Fibroblast of peridontal ligament (primary cell): Measurements from ENCODE around the gene ADCYAP1R1.

Experiments used
- DNase-seq: peaks from one replicate; pipeline ENCODE4 v3.0.0-alpha.2; 2010; ENCODE audit errors: extremely low read depth

The ADCYAP1R1 gene

DNA sequence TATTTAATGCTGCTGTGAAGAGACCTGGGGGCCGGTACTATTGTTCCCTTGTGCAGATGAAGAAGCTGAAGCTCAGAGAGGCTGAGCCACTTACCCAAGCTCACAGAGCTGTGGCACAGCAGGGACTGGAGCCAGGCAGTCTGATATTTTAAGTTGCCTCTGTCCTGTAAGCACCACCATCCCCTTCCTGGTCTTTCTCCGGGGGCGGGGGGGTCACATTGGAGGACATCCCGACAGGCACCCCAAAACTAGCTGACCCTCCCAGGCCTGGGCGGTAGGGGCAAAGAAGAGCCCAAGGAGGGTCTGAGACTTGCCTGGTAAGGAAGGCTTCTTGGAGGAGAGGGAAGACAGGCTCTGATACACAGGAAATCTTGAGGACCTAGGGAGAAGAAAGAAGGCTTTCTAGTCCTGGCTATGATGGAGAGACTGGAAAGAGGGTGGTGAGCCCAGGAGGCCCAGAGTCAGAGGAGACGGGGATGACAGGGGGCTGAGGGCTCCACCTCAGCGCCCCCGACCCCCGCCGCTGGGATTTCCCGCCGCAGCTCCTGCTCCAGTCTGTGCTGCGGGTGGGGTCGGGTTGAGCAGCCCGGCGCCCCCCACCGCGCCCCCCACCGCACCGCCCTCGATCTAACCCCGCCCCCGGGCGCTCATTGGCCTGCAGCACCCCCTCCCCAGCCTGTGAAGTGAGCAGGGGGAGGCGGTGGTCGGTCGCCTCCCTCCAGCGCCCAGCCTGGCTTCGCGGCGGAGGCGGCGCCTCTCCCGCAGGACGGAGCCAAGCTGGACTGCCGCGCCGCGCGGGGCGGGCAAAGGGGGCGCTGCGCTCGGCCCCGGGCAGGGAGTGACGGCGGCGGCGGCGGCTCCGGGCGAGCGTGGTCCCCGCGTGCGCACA lies at the start of gene ADCYAP1R1:
Gene ADCYAP1R1, plus strand, starts transcription at position 711 of the 889 bp plus-strand sequence. CDS start 10,957 bp downstream, outside the sequence.
- no peak for DNase-seq

DNA sequence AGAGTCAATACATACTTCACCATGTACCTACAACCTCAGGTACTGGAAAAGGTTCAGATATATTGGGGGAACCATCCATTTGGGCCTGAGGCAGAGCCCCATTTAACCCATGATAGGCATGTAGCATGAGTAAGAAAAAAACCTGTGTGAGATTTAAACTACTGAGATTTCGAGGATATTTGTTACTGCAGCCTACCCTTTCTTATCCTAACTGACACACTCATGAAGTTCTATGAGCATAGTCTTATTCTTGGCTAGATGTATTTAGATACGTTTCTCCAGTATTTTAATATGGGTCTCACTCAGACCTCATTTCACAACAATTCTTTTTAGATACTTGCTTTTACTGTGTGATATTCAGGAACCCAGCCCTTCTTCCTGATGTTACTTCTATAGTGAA lies 49.0 kb upstream of the ADCYAP1R1 start:
- no peak for DNase-seq

DNA sequence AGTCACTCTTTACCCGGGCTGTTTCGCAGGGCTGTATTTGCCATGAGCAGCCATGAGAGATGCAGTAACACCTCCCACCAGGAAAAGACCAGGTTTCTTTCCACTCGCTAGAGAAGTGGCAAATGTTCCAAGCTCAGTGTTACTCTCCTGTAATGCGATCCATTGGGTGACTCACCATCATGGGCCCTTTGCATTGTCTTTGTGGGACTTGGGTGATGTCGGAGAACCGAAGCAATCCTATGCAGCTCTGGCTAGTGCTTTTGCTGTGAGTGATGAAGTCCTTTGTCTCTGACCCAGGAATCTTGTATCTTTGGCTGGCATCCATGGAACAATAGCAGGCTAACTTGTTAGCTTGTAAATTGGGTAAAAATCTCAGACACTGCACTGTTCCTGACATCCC lies 48.4 kb upstream of the ADCYAP1R1 start:
- no peak for DNase-seq

DNA sequence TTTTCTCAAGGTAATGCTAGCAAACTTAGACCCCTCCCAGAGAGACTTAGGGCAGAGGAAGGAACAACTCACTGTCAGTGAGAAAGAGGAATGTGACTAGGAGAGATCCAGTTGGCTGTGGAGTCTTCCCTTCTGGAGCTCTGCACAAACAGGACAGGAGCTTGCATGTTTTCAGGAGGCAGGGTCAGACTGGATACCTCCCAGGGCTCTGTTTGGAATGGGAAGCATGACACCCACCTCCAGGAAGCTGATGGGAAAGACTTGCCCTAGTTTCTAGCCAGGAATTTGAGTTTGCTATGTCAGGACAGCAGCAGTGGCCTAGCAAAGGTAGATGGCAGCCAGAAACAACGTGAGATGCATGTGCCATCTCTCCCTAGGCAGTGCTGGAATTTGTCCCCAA lies 47.7 kb upstream of the ADCYAP1R1 start:
- no peak for DNase-seq

DNA sequence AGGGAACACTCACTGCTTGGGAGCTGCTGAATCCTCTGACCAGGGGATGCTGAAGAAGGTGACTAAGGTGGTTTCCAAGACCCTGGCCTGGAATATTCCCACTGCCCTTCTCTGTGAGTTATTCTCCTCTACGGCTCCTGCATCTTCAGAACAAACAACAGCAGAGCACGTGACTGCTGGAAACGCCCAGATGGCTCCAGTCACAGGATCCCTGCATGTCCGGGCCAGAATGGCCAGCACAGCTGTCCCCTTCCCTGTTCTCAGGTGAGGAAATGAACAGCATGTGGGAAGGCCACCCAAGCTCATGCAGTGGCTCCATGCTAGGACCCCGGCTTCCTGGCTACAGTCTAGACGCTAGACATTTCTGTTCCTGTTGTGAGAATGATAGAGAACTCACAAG lies 45.3 kb upstream of the ADCYAP1R1 start:
- no peak for DNase-seq

DNA sequence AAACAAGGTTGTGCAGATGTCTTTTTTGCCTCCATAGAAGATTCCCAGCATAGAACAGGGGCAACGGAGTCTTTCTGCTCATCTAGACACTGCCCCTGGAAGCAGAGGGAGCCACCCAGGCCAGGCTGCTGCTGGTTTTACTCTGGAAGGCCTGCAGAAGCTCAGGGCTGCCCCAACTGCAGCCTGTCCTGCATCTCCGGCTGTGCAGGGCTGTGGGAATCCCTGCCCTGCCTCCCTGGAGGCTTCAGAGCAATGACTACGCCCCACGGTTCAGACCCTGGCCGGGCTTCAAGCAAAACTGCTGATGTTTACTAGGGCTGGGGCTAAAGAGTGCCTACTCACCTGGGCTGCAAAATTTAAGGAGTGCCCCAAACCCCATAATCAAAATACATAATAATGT lies 44.5 kb upstream of the ADCYAP1R1 start:
- no peak for DNase-seq

DNA sequence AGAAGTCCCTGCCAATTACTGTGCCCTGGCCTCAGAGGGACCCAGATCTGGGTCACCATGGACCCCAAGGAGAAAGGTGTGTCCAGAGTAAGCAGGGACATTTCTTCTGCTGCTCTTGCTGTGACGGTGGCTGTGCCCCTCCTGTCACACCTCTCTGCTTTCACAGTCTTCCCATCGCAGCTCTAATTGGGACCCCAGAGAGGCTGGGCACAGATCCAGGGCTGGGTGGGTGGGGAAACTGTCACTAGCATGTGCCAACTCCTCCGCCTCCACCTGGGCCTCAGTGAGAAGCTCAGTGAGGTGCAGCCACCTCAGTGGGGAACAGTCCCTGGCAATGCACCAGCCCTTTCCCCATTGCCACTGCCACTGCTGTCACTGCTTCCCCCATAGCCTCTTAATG lies 37.3 kb upstream of the ADCYAP1R1 start:
- DNase-seq, result no peak

DNA sequence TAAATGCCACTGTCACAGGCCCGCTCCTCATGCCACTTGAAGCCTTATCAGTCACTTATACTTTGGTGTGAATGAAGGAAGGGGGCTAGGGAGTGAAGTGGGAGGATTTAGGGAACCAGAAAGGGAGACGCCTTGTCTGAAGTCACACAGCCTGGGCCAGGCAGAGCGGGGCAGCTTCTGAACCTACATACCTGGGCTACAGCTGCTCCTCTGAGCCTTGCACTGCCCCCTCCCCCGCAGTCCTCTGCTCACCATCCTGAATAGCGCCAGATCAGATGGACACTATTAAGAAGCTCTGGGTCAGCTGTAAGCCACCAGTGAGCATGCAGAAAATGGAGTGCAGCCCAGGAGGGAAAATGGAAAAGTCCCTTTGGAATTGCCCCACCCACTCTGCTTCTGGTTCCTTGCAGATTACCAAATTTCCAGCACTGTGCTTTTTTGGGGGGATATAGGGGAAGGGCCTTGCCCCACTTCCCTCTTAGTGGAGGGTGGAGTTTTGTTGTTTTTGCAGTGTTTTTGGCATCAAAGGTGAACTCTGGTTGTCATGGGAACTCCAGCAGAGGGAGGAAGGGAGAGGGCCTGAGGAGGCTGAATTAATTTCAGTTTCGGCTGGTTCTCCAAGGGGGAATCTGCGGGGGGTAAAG lies 35.0 kb upstream of the ADCYAP1R1 start:
- no peak for DNase-seq

DNA sequence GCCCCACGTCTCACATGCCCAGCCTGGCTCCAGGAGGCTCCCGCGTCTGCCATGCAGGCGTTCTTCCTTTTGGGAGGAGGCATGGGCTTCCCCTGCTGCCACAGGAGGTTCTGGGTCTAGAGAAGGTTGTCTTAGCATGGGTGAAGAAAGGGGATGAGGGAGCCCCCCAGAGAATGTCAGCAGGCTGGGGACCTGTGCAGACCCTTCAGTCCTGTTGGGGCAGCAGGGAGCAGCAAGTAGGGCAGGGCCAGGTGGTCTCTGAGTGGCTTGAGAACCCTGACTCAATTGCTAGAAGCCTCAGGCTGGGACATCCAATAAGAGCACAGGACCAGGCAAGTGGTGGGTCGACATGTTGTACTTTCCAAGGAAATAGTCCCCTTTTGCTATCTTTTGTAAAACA lies 34.4 kb upstream of the ADCYAP1R1 start:
- no peak for DNase-seq

DNA sequence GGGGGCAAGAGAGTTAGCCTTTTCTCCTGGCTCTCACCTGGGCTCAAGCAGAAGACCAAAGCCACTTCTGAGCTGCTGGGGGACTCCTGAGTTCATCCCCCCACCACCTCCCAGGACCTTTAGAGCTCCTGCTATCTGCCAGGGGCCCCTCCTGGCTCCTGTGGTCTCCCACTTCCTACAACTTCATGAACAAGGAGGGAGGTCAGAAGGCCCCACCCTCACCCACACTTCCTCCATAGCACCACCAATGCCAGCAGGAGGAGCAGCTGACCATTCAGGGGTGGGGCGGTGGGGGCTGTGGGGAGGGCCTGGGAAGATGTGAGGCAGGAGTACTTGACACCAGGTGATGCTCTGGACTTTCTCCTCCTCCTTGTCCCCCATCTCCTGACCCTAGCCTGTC lies 32.6 kb upstream of the ADCYAP1R1 start:
- no peak for DNase-seq

DNA sequence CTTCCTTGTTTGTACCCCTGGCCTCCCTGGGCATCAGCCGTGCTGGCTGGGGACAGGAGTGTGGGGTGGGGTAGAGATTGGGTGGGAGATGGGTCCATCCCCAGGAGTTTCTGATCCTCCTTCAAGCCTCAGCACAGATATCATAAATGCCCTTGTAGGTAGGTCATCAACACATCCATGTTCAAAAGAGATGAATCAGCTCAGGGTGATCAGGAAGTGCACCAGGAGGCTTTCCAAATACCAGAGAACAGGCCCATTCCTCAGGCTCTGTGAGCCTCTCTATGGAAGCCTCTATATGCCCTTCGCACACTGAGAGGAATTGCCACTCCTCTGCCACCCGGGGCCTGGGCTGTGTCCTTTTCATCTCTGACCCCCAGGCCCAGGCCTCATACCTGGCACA lies 31.9 kb upstream of the ADCYAP1R1 start:
- DNase-seq, result no peak

DNA sequence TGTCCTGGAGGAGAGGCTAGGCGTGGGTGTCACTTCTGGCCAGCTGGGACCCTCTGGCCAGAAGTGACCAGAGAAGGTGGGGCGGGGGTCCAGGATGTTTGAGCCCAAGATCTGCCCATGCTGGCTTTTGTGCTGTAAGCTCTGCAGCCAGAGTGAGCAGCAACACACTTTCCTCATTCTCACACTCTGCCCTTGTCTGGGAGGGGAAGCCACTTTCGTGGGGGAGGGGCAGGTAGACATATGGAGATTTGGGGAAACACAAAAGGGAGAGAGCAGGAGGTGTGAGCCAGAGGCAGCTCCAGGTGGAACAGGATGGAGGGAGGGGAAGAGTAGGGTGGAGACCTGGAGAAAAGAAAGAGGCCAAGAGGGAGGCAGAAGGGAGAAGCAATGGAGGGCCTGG lies 31.5 kb upstream of the ADCYAP1R1 start:
- no peak for DNase-seq

DNA sequence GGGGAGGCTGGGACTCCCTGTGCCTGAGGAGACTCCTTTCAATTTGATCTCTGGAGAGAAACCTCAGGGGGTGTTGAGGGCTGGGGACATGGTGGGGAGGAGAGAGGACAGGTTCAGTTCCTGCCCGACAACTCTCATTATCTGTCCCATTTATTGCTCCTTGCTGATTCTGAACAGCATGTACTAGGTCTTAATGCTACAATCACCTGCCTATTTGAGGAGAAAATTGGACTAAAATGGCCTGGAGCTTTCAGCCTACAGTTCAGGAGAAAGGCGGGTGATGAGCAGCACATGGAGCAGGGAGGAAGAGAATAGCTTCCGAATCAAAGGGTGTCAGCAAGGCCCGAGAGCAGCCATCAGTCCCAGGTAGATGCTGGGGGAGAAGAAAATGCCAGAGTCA lies 30.0 kb upstream of the ADCYAP1R1 start:
- no peak for DNase-seq

DNA sequence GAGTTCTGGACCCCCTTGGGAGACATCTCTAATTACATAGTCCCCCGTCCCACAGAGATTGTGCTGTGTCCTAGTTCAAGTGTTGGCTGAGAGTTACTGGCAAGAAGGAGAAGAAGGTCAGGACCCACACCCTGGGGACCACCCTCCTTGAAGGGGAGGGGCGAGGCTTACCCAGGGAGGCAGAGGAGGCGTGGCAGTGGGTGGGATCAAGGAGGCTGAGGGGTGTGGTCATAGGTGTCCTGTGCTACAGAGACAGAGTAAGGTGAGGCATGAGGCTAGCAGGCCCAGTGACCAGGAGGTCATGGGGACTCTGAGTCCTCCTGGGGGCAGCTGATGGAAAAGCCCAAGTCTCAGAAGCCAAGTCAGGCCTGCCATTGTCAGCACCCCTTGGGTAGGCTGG lies 29.4 kb upstream of the ADCYAP1R1 start:
- no peak for DNase-seq

DNA sequence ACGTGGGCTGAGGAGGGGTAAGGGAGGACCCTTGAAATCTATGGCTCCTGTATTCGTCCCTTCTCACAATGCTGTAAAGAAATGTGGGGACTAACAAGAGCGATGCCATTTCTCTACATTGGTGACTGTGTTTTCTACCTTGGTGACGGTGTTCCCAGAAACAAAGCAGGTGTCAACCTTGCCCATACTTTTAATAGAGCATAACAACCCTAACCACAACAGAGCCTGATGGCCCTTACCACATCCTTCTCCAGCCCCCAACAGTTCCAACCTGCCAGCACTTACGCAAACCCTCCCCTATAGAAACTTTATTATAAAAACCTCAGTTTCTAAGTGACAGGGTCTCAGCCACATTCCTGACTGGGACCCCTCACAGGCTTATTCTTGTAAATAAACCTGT lies 28.2 kb upstream of the ADCYAP1R1 start:
- DNase-seq, result no peak

DNA sequence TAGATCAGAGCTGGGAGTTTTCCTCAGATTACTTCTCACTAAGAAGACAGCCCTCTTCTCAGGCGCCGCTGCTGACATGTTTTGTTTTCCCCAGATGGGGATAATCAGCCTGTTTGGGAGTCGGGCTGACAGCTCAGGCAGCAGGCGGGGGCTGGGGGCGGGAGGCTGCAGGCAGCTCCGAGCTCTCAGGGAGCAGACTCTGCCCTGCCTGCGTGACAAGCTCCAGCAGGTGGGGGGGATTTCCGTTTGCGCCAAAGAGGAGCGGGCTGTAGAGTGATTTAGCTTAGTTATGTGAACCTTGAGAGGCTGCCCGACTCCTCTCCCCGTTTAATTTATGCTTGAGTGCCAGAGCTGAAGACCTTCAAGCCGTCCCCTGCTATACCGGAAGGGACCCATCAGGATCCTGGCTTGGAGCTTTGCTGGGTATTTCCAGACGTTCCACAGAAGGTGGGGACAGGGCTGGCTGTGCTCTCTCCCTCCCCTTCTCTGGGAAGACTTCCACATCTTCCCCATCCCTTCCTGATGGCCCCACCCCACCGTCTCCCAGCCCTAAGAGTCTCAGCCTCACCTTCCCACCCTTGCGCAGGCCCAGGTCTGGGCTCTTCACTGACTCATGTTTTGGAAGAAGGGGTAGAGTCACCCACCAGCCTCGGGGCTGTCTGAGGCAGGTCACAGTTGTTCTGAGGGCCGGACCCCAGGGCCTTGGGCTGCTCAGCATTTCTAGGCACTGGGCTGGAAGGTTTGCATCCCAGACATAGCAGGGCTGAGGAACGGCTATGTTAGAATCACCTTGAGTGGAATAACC lies 24.7 kb upstream of the ADCYAP1R1 start:
- no peak for DNase-seq

DNA sequence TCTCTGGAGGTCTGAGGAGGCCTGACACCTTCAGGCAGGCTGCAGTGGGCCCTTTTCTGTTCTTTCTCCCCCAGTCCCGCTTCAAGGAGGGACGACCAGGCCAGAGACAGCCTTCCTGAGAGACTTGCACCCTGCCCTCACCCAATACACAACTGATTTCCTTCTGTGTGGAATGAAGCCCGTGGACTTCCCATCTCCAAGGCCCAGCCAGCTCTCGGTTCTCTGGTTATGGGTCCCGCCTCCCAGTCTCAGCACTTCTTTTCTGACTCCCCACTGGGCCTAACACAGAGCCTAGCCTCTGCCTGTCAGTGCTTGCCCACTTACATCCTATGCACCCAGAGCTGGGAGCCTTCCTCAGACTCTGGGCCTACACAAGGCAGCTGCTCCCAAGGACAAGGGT lies 24.1 kb upstream of the ADCYAP1R1 start:
- no peak for DNase-seq

DNA sequence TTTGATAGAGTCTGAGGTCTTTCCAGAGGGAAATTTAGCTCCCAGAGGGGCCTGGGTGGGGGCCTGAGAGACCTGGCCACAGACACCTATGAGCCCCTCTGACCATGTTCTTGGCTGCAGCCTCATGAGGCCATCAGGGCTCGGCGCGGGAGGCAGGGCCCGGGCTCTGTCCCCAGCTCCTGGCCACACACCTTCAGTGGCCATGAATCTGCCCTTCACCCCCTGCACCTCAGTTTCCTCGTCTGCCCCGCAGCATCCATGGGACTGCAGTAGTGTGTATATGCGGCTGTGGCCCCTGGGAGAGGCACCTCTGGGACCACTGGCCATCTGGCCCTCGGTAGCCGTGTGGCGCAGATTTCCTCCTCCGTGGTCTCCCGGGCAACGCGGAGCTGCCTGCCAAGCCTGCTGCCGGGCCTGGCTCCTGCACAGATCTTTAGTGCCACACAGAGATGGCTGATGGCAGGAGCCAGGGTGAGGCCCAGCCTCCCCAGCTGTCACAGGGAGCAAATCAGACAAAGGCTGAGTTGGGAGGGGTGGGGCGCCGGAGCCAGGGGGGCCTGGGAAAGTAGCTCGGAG lies 23.6 kb upstream of the ADCYAP1R1 start:
- no peak for DNase-seq

DNA sequence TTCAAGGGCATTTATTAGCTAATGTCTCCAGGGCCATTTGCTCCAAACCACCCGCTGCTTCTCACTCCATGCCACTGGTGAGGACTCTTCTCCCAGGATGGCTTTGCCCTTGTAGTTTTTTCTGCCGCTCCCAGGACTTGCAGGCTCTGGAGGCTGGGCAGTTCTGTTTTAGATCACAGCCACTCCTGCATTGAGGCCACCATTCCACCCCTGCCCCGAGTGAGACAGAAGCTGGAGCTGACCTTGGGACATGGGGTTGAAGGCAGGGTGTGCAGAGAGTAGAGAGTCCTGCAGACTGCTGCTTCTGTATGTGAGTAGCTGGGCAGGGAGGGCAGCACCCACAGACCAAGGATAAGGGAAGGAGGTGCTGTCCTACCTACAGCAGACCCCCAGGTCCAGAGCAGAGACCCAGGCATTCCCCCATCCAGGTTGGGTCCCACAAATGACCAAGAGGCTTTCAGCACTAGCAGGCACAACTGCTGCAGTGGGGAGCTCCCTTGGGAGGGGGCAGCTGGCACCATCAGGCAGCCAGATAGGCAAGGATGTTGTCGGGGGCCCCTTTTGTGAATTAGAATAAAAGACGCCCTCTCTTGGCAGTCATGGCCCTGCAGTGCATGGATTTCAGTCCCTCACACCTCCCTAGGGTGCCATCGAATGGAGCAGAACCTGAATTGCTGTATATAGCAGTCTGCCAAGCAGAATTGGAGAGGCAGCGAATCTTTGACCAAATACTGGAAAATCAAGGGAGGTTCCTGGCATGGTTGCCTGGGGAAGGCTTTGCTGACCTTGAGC lies 22.7 kb upstream of the ADCYAP1R1 start:
- DNase-seq, result no peak

DNA sequence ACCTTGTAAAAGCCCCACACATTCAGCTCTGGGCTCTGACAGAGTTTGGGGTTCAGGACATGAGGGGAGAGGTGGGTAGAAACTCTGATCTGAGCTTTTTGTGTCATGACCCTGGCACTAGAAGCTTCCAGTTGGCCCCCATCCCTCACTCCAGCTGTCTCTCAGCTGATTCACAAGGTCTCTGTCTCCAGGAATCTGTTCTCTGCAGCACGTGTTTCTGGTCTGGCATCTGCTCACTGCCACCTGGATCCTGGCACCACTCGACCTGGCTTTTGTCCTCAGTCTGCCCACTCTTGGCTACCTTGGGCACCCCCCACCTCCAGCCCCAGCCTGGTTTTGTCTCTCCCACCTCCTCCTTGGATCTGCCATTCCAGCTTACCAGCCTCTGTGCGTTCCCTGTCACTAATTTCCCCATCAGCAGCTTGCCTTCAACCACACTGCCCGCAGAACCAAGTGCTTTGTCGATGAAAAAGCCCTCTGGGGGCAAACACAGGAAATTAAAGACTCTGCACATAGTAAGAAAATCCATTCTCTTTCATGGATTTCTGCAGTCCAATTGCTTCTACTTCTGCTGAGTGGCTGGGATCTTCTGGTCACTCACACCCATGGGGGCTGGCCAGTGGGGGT lies 18.3 kb upstream of the ADCYAP1R1 start:
- no peak for DNase-seq

DNA sequence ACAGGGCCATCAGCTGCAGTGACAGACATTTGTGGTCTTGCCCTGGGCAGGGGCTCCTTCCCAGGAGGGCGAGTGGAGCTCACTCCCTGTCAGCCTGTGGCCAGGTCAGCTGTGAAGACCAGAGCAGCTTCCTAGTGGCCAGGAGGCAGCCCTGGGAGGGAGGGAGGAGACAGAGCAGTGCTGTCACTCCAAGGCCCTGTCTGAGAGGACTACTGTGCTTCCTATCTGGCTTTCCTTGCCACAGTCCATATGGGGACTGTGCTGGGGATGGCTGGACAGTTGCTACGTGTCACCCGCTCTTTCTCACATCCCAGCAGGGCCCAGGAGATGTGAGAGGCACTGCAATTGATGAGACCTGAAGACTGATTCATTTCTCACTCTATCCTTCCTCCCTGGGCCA lies 15.2 kb upstream of the ADCYAP1R1 start:
- DNase-seq, result no peak
